NT2/D1 (cell line): ENCODE measurements around the gene CPN2.

Experiments used
- SUZ12 ChIP-seq: IDR thresholded peaks from 2 replicates; pipeline ENCODE4 v1.6.1; 2011; ENCODE audit not compliant: insufficient read length, insufficient read depth; ENCODE audit errors: extremely low read depth
- YY1 ChIP-seq: IDR thresholded peaks from 2 replicates; pipeline ENCODE4 v1.6.1; 2011; ENCODE audit not compliant: insufficient read length, insufficient read depth
- ZNF274 ChIP-seq: IDR thresholded peaks from 2 replicates; pipeline ENCODE4 v1.6.1; 2011; ENCODE audit warnings: mild to moderate bottlenecking, low read depth, low read length

DNA sequence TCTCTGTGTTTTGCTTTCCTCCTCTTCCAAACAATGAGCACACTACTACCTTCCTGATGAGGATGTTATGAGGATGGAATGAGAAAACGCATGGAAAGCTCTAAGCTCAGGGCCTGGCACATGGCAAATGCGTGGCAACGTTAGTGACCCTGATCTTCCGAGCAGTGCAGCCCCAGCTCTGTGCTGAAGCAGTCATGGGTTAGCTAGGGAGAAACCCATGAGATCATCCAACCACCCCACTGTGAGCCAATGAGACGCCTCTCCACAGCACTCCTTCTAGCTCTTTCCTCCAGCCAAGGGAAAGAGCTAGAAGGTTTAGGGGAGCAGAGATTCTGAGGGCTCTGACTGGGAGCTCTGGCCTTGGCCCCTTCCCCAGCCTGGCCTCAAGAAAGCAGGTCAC lies 4.5 kb downstream of the CPN2 start:
- TF ChIP-seq ZNF274, result no peak
- TF ChIP-seq YY1, result no peak
- no peak for TF ChIP-seq SUZ12
